GM06990 (cell line): ENCODE results near the gene DDX59.

Experiments
- DNase-seq: peaks from one replicate; pipeline ENCODE4 v3.0.0-alpha.2; 2011; ENCODE audit not compliant: insufficient read length; ENCODE audit errors: extremely low read depth
- H3K27me3 ChIP-seq: replicated peaks from 2 replicates; pipeline ENCODE4 v1.6.0; 2011; ENCODE audit warnings: low read length; ENCODE audit not compliant: control insufficient read depth, insufficient read depth
- H3K36me3 ChIP-seq: 2 replicates; pipeline ENCODE4 v1.5.1; 2011; ENCODE audit warnings: low read length; ENCODE audit not compliant: control insufficient read depth, insufficient read depth
- H3K4me3 ChIP-seq: replicated peaks from 2 replicates; pipeline ENCODE4 v1.5.1; 2011; ENCODE audit warnings: low read depth, mild to moderate bottlenecking, control low read depth, low read length
- CTCF ChIP-seq: IDR thresholded peaks from 2 replicates; pipeline ENCODE4 v1.5.1; 2011; ENCODE audit warnings: low read length, control low read depth, mild to moderate bottlenecking, inconsistent platforms; ENCODE audit not compliant: insufficient read depth, poor library complexity, severe bottlenecking

DDX59 gene

GRCh38 chr1:200619894-200620272 is 49.8 kb downstream of the DDX59 start:
- no peak for TF ChIP-seq CTCF
- no peak for DNase-seq
- no peaks in the 10 kb centered on the region for H3K27me3 ChIP-seq

GRCh38 chr1:200610846-200611245 is 58.9 kb downstream of the DDX59 start:
- Histone ChIP-seq H3K4me3 (no peak overlapping the region), H3K27me3 (no peaks in the 10 kb centered on the region), H3K36me3 (peaks cover 3% of the 10 kb centered on the region)
- TF ChIP-seq CTCF, result no peak
- DNase-seq, result no peak

More at GRCh38 chr1:200619894-200620272, 49.8 kb downstream of the DDX59 start:
- no peaks in the 10 kb centered on the region for H3K36me3 ChIP-seq
- peak overlapping the region; percentile 82 for H3K4me3 ChIP-seq

- Histone ChIP-seq H3K4me3 (no peak overlapping the region), H3K36me3 (peaks cover 3% of the 10 kb centered on the region), H3K27me3 (no peaks in the 10 kb centered on the region)
- TF ChIP-seq CTCF, result no peak
- DNase-seq, result no peak
Observed at GRCh38 chr1:200602632-200603031, 67.1 kb downstream of the DDX59 start.
